K562 (cell line): ENCODE measurements around the gene ACAP3. TPM values are rescaled to one million over a fixed set of nuclear protein-coding genes. Genes with fewer than 3 reads are reported as not detected.
A peak's percentile ranks its signal among the peaks of the same experiment; 100 is the strongest.

Source experiments
- HDGF ChIP-seq: fragments of 450-650 bp; IDR thresholded peaks from 2 replicates; pipeline ENCODE4 v1.6.1; 2016
- KDM2B ChIP-seq: fragments of 250-450 bp; sonication (Bioruptor Pico); IDR thresholded peaks from 2 replicates; pipeline ENCODE4 v1.8.0; 2021; ENCODE audit warnings: mild to moderate bottlenecking, moderate library complexity
- NEUROD1 ChIP-seq: fragments of 150-350 bp; IDR thresholded peaks from 2 replicates; pipeline ENCODE4 v1.6.1; 2014; ENCODE audit warnings: borderline replicate concordance, low read length, low read depth; ENCODE audit not compliant: partially characterized antibody
- NR2F6 ChIP-seq: fragments of 450-650 bp; formaldehyde crosslinking; IDR thresholded peaks from 2 replicates; pipeline ENCODE4 v1.4.0; 2020; ENCODE audit warnings: mild to moderate bottlenecking
- RBM22 ChIP-seq: fragments of 200-400 bp; formaldehyde crosslinking; IDR thresholded peaks from 2 replicates; pipeline ENCODE4 v1.6.1; 2018; ENCODE audit warnings: low read length, low read depth; ENCODE audit not compliant: poor library complexity, severe bottlenecking
- ZFX ChIP-seq: sonication (generic); formaldehyde crosslinking; IDR thresholded peaks from 2 replicates; pipeline ENCODE4 v1.8.0; 2022; ENCODE audit warnings: mild to moderate bottlenecking, missing genetic modification reagents, moderate library complexity
- ZNF583 ChIP-seq: fragments of 250-450 bp; sonication (Bioruptor Pico); IDR thresholded peaks from 2 replicates; pipeline ENCODE4 v1.4.0; 2020
- polyA plus RNA-seq, 8 experiments: library from polyadenylated mRNA; depleted of rRNA in 4 of 8; stranded (reverse) in 5 of 8; unstranded in 3 of 8; fragments of >200 nt; fragmentation: Nextera tagmentation in 2 of 8; fragmentation: Illumina TruSeq in 1 of 8; extraction: Ambion mirVana in 2 of 8; extraction: Trizol in 1 of 8; gene quantifications; 2 replicates each; pipeline versions ENCODE4 v1.2.1 to v1.2.3, GENCODE V29; 2011 to 2014; ENCODE audit warnings: inconsistent platforms in 1 of 8, missing spikeins in 1 of 8
- total RNA-seq, 7 experiments: library from RNA; depleted of rRNA in 6 of 7; stranded (reverse); fragments of >200 nt in 6 of 7; fragmentation: Illumina TruSeq in 2 of 7; extraction: Trizol in 2 of 7; gene quantifications; 2 replicates each; pipeline versions ENCODE4 v1.2.1 to v1.2.3, GENCODE V29; 2011 to 2021; ENCODE audit warnings: low replicate concordance in 1 of 7
- TF ChIP-seq, protein P1 (sequence below), 2 experiments: fragments of 450-650 bp in 1 of 2; sonication (generic) in 1 of 2; formaldehyde crosslinking in 1 of 2; IDR thresholded peaks in 1 of 2; conservative IDR thresholded peaks in 1 of 2; 2 replicates each; pipeline versions ENCODE4 v1.6.1 to v1.8.1; 2016 to 2023; ENCODE audit warnings: mild to moderate bottlenecking in 2 of 2, moderate library complexity in 2 of 2, inconsistent platforms in 1 of 2, missing genetic modification reagents in 1 of 2

Gene ACAP3
- total and polyA plus RNA-seq, 9 of the 15 experiments (the other 6 are each of a cell fraction or from before 2014, with no cell fraction given): 0.01 to 49.0 (median 12.0) TPM

DNA sequence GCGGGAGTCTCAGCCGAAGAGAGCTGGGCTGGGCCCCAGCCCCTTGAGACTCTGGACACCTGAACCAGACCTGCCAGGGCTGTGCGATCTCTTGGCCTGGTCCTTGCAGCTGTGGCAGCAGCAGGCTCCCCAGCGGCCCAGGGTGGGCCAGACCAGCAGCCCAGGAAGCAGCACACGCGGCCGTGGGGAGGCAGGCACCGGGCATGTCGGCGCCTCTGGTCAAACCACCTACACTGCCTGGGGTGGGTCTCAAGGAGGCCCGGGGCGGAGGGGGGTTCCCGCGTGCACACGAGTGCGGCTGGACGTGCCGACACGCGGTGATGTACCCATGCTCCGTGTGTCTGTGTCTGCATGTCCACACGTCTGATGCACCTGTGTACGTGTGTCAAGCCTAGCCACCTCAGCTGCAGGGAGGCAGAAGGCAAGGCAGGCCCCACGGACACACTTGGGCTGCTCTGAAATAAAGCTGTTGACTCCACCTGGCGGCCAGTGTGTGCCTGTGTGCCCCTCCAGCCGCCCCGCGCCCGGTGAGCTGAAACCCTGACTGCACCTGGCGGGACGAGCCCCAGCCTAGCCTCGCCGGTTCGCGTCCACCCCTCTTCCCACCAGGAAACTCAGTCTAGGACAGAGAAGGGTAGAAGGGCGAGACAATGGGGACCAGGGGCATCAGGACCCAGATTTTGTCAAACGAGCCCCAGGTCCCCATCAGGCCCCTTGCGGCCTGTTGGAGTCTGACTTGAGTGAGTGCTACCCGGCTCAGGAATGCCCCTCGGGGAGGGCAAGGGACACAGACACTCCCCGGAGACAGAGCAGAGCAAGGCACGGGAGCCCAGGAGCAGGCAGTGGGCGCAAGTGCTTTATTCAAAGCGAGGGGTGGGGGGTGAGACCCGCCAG, 15.9 kb downstream of the ACAP3 start (continued):
- peak; percentile 66 for TF ChIP-seq RBM22
- TF ChIP-seq KDM2B: no peak
- TF ChIP-seq ZNF583 (CRISPR knock-in tag): no peak
- peak; percentile 73; the same call in 1 of the 2 replicates for TF ChIP-seq HDGF
- TF ChIP-seq ZFX (CRISPR knock-in tag): peak; percentile 30; the same call in 1 of the 2 replicates
- no peak for TF ChIP-seq NR2F6
- TF ChIP-seq NEUROD1: no peak
- TF ChIP-seq, protein P1, sequence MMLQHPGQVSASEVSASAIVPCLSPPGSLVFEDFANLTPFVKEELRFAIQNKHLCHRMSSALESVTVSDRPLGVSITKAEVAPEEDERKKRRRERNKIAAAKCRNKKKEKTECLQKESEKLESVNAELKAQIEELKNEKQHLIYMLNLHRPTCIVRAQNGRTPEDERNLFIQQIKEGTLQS (IDR thresholded peaks at IDR 0.05): no peak
- TF ChIP-seq, protein P1 (CRISPR knock-in tag; conservative IDR thresholded peaks at IDR 0.05): no peak
- TF ChIP-seq, all 486 proteins: peak for 54
